ENCODE measurements around the gene ZNF837.

GRCh38 chr19:58338336-58338735 is 42.5 kb downstream of the ZNF837 start:
- TF ChIP-seq CTCF (IDR thresholded peaks at IDR 0.05; ENCODE audit: low read depth, low read length, poor library complexity, severe bottlenecking) (no peak), EZH2phosphoT487 (IDR thresholded peaks at IDR 0.05; ENCODE audit: borderline replicate concordance, low read length) (no peak)
